Fibroblast of pulmonary artery (primary cell): ENCODE measurements around the gene PLD3.

Experiments
- DNase-seq: peaks from one replicate; pipeline ENCODE4 v3.0.0-alpha.2; 2010; ENCODE audit warnings: low read depth
- H3K4me3 ChIP-seq: replicated peaks from 2 replicates; pipeline ENCODE4 v1.5.1; 2011; ENCODE audit warnings: low read depth, mild to moderate bottlenecking, control low read depth, low read length, moderate library complexity
- TF ChIP-seq, protein P1 (sequence below): IDR thresholded peaks from 2 replicates; pipeline ENCODE4 v1.5.1; 2011; ENCODE audit warnings: mild to moderate bottlenecking, control low read depth, low read length, inconsistent platforms; ENCODE audit errors: missing control alignments

PLD3 gene

GRCh38 chr19:40309666-40310065, 38.8 kb upstream of the PLD3 start:
- no peak overlapping the region for H3K4me3 ChIP-seq
- TF ChIP-seq, protein P1, sequence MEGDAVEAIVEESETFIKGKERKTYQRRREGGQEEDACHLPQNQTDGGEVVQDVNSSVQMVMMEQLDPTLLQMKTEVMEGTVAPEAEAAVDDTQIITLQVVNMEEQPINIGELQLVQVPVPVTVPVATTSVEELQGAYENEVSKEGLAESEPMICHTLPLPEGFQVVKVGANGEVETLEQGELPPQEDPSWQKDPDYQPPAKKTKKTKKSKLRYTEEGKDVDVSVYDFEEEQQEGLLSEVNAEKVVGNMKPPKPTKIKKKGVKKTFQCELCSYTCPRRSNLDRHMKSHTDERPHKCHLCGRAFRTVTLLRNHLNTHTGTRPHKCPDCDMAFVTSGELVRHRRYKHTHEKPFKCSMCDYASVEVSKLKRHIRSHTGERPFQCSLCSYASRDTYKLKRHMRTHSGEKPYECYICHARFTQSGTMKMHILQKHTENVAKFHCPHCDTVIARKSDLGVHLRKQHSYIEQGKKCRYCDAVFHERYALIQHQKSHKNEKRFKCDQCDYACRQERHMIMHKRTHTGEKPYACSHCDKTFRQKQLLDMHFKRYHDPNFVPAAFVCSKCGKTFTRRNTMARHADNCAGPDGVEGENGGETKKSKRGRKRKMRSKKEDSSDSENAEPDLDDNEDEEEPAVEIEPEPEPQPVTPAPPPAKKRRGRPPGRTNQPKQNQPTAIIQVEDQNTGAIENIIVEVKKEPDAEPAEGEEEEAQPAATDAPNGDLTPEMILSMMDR: no peak
- DNase-seq: no peak

DNA sequence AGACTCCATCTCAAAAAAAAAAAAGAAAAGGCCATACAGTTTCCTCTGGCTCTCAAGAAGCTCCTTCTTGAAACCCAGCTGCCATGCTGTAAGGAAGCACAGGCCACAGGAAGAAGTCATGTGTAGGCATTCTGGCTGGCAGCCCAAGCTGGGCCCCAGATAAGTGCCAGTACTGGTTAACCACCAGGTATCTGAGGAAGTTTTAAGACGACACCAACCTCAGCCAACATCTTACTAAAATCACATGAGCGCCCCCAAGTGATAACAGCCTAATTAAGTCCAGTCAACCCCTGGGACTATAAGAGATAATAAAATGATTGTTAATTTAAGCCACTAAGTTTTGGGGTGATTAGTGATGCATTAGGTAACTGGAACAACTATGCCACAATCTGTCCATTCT, 36.0 kb upstream of the PLD3 start:
- DNase-seq: no peak
- H3K4me3 ChIP-seq: no peak overlapping the region
- TF ChIP-seq, protein P1: no peak

- TF ChIP-seq, protein P1: no peak
- DNase-seq: no peak
- H3K4me3 ChIP-seq: no peak overlapping the region
Observed at GRCh38 chr19:40313229-40313983, 35.1 kb upstream of the PLD3 start.

DNA sequence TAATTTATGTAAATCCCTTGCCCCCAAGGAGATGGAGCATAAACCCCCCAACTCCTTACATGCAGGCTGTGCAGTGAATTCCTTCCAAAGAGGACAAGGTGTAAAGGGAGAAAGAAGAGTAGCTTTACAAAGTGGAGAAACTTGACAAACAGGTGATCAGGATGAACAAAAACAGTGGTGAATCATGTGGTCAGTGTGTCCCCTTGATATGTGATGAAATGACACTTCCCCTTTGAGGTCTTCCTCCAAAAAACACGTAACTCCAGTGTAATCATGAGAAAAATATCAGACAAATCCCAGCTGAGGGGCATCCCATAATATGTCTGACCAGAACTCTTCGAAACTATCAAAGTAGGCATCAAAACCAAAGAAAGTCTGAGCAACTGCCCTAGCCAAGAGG, 33.8 kb upstream of the PLD3 start:
- no peak for DNase-seq
- TF ChIP-seq, protein P1: no peak
- no peak overlapping the region for H3K4me3 ChIP-seq

DNA sequence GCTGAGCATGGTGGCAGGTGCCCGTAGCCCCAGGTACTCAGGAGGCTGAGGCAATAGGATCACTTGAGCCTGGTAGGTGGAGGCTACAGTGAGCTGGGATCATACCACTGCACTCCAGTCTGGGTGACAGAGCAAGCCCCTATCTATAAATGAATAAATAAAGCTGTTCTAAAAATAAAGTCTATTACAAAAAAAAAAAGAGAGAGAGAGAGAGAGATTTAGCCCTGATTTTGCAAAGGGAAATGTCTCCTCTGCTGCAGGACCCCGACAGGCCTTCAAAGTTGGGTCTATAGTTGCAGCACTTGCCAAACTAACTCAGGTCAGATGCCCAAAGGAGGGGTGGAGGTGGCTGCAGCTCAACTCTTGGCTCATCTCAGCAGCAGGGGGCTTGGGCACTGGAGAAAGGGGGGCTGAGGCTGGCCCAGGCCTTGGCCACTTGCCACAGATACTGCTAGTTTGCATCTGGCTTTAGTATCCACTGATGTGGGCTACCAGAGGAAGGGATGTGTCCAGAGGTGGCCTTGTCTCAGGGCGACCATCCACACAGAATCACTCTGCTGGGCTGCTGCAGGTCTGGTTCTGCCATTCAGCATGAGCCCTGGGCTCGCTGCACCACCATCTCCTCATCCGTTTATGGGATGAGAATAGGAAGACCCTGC, 32.6 kb upstream of the PLD3 start:
- no peak overlapping the region for H3K4me3 ChIP-seq
- DNase-seq: no peak
- TF ChIP-seq, protein P1: no peak

GRCh38 chr19:40317338-40317737, 31.2 kb upstream of the PLD3 start:
- no peak for DNase-seq
- TF ChIP-seq, protein P1: no peak
- H3K4me3 ChIP-seq: no peak overlapping the region
